HFFc6 (cell line): ENCODE measurements around the gene CCDC138. TPM values are rescaled to one million over a fixed set of nuclear protein-coding genes. Genes with fewer than 3 reads are reported as not detected.
"Not testable (repeated sequence)": the region's sequence is repeated elsewhere in the genome, so short reads cannot be mapped to it uniquely, and the experiment has no call there.

Source experiments
- DNase-seq: peaks from one replicate; pipeline ENCODE4 v3.0.0-alpha.2; 2018
- H3K27ac Mint-ChIP-seq: 2 replicates; pipeline ENCODE4 v1.8.0; 2020; ENCODE audit warnings: mild to moderate bottlenecking, mixed read lengths
- H3K27me3 Mint-ChIP-seq: 2 replicates; pipeline ENCODE4 v1.8.0; 2021; ENCODE audit warnings: mild to moderate bottlenecking, moderate library complexity, mixed read lengths; ENCODE audit not compliant: insufficient read depth
- H3K36me3 Mint-ChIP-seq: 2 replicates; pipeline ENCODE4 v1.8.0; 2021; ENCODE audit warnings: low read depth, mixed read lengths
- H3K4me1 Mint-ChIP-seq: 2 replicates; pipeline ENCODE4 v1.8.0; 2020; ENCODE audit warnings: low read depth, mixed read lengths
- H3K4me3 Mint-ChIP-seq: 2 replicates; pipeline ENCODE4 v1.8.0; 2020; ENCODE audit warnings: mild to moderate bottlenecking, moderate library complexity, mixed read lengths
- H3K9me3 Mint-ChIP-seq: 2 replicates; pipeline ENCODE4 v1.8.0; 2020; ENCODE audit warnings: mild to moderate bottlenecking, mixed read lengths
- long read RNA-seq: library from polyadenylated mRNA; unstranded; transcript quantifications from one replicate; pipeline ENCODE4 v2.0.0, GENCODE V29; 2019
- total RNA-seq, 6 experiments: library from RNA; stranded (reverse); fragmentation: NEBNext Ultra II Directional; extraction: Animal tissue kit (Norgen Biotek cat#: 25700); gene quantifications; 2 replicates in 1 of 6; 3 replicates in 5 of 6; pipeline ENCODE4 v1.2.3, GENCODE V29; 2021
- TF ChIP-seq, protein P1 (sequence below): fragments of 200-600 bp; sonication (generic); IDR thresholded peaks from 2 replicates; pipeline ENCODE4 v1.5.0; 2021; ENCODE audit warnings: antibody characterized with exemption, mild to moderate bottlenecking

The CCDC138 gene
- 1 to 10 TPM; 2.7 to 4.9 (median 4.1) TPM for total RNA-seq
- long read RNA-seq, partial matches to known transcripts, result 2 of 8 reads
- long read RNA-seq, other reads (novel, unspliced or antisense), result 6 of 8 reads

DNA sequence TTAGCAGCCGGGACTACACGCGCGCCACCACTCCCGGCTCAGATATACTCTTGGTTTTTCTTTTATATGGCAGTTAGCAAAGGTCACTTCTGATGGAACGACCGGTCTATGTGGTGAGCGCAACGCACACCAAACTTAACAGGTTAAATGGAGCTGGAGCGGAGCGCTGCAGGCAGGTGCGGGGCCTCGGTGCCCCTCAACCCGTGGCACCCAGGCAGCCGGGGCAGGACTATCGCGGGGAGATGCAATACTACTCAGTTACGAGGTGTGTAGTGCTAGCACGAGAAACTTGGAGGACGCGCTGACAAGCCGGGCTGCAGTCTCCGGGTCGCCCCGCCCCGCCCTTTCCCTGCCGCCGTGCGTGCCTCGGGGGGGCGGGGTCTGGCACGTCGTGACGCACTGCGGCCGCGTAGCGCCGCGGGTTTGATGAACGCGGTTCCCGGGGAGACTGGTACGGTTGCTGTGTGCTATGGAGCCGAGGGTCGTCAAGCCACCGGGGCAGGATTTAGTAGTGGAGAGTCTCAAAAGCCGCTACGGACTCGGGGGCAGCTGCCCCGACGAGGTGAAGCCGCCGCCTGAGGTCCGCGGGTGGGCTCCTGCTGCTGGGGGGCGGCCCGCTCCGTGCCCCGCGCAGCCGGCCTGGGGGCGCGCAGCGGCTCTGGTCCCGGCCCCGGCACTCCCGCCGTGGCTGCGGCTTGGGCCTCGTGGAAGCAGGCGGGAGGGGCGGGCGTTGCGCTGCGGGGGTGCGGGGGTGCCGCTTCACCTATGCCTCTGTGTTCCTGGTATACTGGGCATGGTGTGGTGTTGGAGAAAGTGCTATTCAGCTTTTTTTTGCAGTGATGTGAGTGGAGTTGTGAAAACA lies at the start of gene CCDC138:
CCDC138 (plus strand) TSS at position 418 of the 862 bp plus-strand sequence; CDS start at position 470, 52 bp downstream.
- Mint-ChIP-seq H3K4me1 (peaks cover 26% of the 10 kb centered on the region), H3K36me3 (peaks cover 8% of the 10 kb centered on the region), H3K9me3 (no peaks in the 10 kb centered on the region), H3K27ac (peak within 1 kb of the TSS; percentile 94), H3K4me3 (peak within 1 kb of the TSS; percentile 95), H3K27me3 (no peaks in the 10 kb centered on the region; the same call in 1 of the 2 replicates)
- DNase-seq, result peak; percentile 74
- TF ChIP-seq, protein P1, sequence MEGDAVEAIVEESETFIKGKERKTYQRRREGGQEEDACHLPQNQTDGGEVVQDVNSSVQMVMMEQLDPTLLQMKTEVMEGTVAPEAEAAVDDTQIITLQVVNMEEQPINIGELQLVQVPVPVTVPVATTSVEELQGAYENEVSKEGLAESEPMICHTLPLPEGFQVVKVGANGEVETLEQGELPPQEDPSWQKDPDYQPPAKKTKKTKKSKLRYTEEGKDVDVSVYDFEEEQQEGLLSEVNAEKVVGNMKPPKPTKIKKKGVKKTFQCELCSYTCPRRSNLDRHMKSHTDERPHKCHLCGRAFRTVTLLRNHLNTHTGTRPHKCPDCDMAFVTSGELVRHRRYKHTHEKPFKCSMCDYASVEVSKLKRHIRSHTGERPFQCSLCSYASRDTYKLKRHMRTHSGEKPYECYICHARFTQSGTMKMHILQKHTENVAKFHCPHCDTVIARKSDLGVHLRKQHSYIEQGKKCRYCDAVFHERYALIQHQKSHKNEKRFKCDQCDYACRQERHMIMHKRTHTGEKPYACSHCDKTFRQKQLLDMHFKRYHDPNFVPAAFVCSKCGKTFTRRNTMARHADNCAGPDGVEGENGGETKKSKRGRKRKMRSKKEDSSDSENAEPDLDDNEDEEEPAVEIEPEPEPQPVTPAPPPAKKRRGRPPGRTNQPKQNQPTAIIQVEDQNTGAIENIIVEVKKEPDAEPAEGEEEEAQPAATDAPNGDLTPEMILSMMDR, result no peak

DNA sequence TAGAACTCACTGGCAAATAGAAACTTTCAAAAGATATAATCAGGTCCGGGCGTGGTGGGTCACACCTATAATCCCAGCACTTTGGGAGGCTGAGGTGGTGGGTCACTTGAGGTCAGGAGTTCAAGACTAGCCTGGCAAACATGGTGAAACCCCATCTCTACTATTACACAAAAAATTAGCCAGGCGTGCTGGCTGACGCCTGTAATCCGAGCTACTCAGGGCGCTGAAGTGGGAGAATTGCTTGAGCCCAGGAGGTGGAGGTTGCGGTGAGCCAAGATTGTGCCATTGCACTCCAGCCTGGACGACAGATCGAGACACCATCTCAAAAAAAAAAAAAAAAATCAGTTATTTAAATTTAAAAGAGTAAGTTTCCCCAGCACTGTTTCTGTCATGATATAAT lies 28.6 kb upstream of the CCDC138 start:
- not testable (repeated sequence) for H3K4me1 Mint-ChIP-seq, H3K9me3 Mint-ChIP-seq, H3K4me3 Mint-ChIP-seq, H3K36me3 Mint-ChIP-seq, DNase-seq, H3K27ac Mint-ChIP-seq, H3K27me3 Mint-ChIP-seq

GRCh38 chr2:108762618-108763017 lies 24.0 kb upstream of the CCDC138 start:
- peaks cover 34% of the 10 kb centered on the region for H3K36me3 Mint-ChIP-seq
- H3K27me3 Mint-ChIP-seq, H3K4me3 Mint-ChIP-seq, DNase-seq, H3K4me1 Mint-ChIP-seq, H3K27ac Mint-ChIP-seq, H3K9me3 Mint-ChIP-seq: not testable (repeated sequence)

GRCh38 chr2:108766671-108767070 lies 19.9 kb upstream of the CCDC138 start:
- not testable (repeated sequence) for H3K27me3 Mint-ChIP-seq, H3K27ac Mint-ChIP-seq, H3K4me1 Mint-ChIP-seq, DNase-seq, H3K4me3 Mint-ChIP-seq, H3K9me3 Mint-ChIP-seq
- H3K36me3 Mint-ChIP-seq, result peaks cover 43% of the 10 kb centered on the region

GRCh38 chr2:108767859-108768258 lies 18.7 kb upstream of the CCDC138 start:
- H3K4me1 Mint-ChIP-seq, result not testable (repeated sequence)
- peaks cover 54% of the 10 kb centered on the region for H3K36me3 Mint-ChIP-seq

GRCh38 chr2:108776475-108776874 lies 10.1 kb upstream of the CCDC138 start:
- no peaks in the 10 kb centered on the region for H3K9me3 Mint-ChIP-seq
- H3K27ac Mint-ChIP-seq, result no peak overlapping the region
- peaks cover 18% of the 10 kb centered on the region for H3K36me3 Mint-ChIP-seq
- TF ChIP-seq, protein P1, result no peak
- H3K4me1 Mint-ChIP-seq, result no peaks in the 10 kb centered on the region
- H3K27me3 Mint-ChIP-seq, result no peaks in the 10 kb centered on the region
- DNase-seq, result no peak
- H3K4me3 Mint-ChIP-seq, result no peak overlapping the region

More at GRCh38 chr2:108767859-108768258, 18.7 kb upstream of the CCDC138 start:
- H3K27me3 Mint-ChIP-seq, H3K4me3 Mint-ChIP-seq, H3K9me3 Mint-ChIP-seq, DNase-seq, H3K27ac Mint-ChIP-seq: not testable (repeated sequence)

DNA sequence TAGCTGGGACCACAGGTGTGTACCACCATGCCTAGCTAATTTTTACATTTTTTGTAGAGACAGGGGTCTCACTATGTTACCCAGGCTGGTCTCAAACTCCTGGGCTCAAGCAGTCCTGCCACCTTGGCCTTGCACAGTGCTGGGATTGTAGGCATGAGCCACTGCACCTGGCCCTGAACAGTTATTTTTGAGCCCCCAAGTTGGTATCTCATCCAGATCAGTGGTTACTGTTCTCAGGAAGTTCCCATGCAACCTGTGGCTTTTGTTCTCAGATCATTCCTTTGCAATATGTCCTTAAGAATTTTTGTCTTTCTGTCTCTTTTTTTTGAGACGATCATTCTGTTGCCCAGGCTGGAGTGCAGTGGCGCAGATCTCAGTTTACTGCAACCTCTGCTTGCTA lies 7.7 kb upstream of the CCDC138 start:
- H3K27me3 Mint-ChIP-seq, result no peaks in the 10 kb centered on the region
- H3K4me1 Mint-ChIP-seq, result peaks cover 8% of the 10 kb centered on the region; the same call in 1 of the 2 replicates
- no peak overlapping the region for H3K27ac Mint-ChIP-seq
- TF ChIP-seq, protein P1, result no peak
- no peak overlapping the region for H3K4me3 Mint-ChIP-seq
- H3K36me3 Mint-ChIP-seq, result peaks cover 8% of the 10 kb centered on the region
- no peaks in the 10 kb centered on the region for H3K9me3 Mint-ChIP-seq
- DNase-seq, result no peak
